Vagina (tissue), 2 donors: ENCODE results near the gene ZNF778.

Source experiments
- CTCF ChIP-seq, 3 experiments: fragments of 450-650 bp in 2 of 3; fragments of 200-600 bp in 1 of 3; sonication (generic) in 1 of 3; IDR thresholded peaks; one replicate each; pipeline ENCODE4 v1.5.1; 2017 to 2019; ENCODE audit warnings: antibody characterized with exemption in 3 of 3, mild to moderate bottlenecking in 2 of 3, moderate library complexity in 2 of 3
- POLR2A ChIP-seq, 2 donors: fragments of 450-650 bp; IDR thresholded peaks; one replicate each; pipeline ENCODE4 v1.6.1; 2017; ENCODE audit warnings: antibody characterized with exemption in 2 of 2, mild to moderate bottlenecking in 2 of 2, moderate library complexity in 2 of 2
- POLR2AphosphoS5 ChIP-seq, 2 donors: sonication (generic); formaldehyde crosslinking; IDR thresholded peaks; one replicate each; pipeline ENCODE4 v1.9.0; 2017; ENCODE audit warnings: antibody characterized with exemption in 2 of 2, mild to moderate bottlenecking in 2 of 2, low read depth in 1 of 2; ENCODE audit not compliant: insufficient read depth in 1 of 2

GRCh38 chr16:89273741-89274472 is 56.4 kb downstream of the ZNF778 start:
- TF ChIP-seq CTCF (IDR thresholded peaks at IDR 0.05), result no peak
- TF ChIP-seq POLR2AphosphoS5 (IDR thresholded peaks at IDR 0.05; ENCODE audit: insufficient read depth in 1 of 2, low read depth in 1 of 2), result no peak
- TF ChIP-seq POLR2A (IDR thresholded peaks at IDR 0.05), result no peak
